Left ventricle myocardium superior (tissue), 1 donor: ENCODE measurements around the gene CHMP5. TPM values are rescaled to one million over a fixed set of nuclear protein-coding genes. Genes with fewer than 3 reads are reported as not detected.
"Not testable (repeated sequence)": the region's sequence is repeated elsewhere in the genome, so short reads cannot be mapped to it uniquely, and the experiment has no call there.

Experiments
- ATAC-seq: fragments of 200-7000 bp; cut with Tn5 transposase; one replicate; pipeline ENCODE4 v1.9.1; 2020; ENCODE audit warnings: mild to moderate bottlenecking, moderate library complexity
- DNase-seq: peaks from one replicate; pipeline ENCODE4 v3.0.0-alpha.2; 2020
- intact Hi-C: fragments of 100-400 bp; cut with micrococcal nuclease; formaldehyde crosslinking; loops from one replicate; pipeline ENCODE4 v1.11.0; 2022
- total RNA-seq: library from RNA; stranded (reverse); fragmentation: NEBNext Ultra II Directional; extraction: Animal tissue kit (Norgen Biotek cat#: 25700); gene quantifications from one replicate; pipeline ENCODE4 v1.2.1, GENCODE V29; 2021
- donor health status: DM: no; HTN: yes; CAD: no; lungs with severe emphysema.

The CHMP5 gene
- total RNA-seq, 1 donor from 2014 or later, result 49.4 TPM

GRCh38 chr9:33297432-33297831 lies 32.6 kb downstream of the CHMP5 start:
- intact Hi-C loops, result no loop called here
- DNase-seq, result no peak
- ATAC-seq, result peak; percentile 56

- DNase-seq (no peak), ATAC-seq (peak; percentile 50)
- intact Hi-C loops, result no loop called here
Measured at GRCh38 chr9:33300546-33300945, 35.7 kb downstream of the CHMP5 start.

GRCh38 chr9:33304362-33304761 lies 39.5 kb downstream of the CHMP5 start:
- intact Hi-C loops, result no loop called here
- ATAC-seq, result no peak
- no peak for DNase-seq

DNA sequence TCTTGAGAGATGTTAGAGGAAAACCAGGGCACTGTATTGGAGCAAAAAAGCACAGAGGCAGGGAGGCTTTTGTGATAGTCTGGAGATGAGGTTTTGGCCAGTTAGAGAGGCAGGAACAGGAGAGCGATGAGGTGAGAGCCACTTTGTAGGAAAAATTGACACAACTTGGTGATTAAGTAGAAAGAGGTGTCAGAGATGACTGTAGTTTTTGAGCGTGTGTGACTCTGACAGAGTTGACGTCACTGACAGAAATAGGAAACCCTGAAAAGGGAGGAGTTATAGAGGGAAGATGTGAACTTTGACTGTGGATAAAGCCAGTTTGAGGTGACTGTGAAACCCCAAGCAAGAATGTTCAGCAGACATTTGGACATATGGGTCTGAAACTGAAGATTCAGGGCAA lies 41.2 kb downstream of the CHMP5 start:
- intact Hi-C loops, result no loop called here
- peak; percentile 70 for ATAC-seq

GRCh38 chr9:33307067-33307466 lies 42.2 kb downstream of the CHMP5 start:
- intact Hi-C loops, result no loop called here
- no peak for DNase-seq
- no peak for ATAC-seq

More for the DNA sequence above, 41.2 kb downstream of the CHMP5 start:
- no peak for DNase-seq

- intact Hi-C loops, result no loop called here
- ATAC-seq (no peak), DNase-seq (no peak)
Measured at GRCh38 chr9:33309903-33310302, 45.1 kb downstream of the CHMP5 start.

GRCh38 chr9:33310748-33311147 lies 45.9 kb downstream of the CHMP5 start:
- ATAC-seq (no peak), DNase-seq (no peak)
- intact Hi-C loops, result no loop called here

DNA sequence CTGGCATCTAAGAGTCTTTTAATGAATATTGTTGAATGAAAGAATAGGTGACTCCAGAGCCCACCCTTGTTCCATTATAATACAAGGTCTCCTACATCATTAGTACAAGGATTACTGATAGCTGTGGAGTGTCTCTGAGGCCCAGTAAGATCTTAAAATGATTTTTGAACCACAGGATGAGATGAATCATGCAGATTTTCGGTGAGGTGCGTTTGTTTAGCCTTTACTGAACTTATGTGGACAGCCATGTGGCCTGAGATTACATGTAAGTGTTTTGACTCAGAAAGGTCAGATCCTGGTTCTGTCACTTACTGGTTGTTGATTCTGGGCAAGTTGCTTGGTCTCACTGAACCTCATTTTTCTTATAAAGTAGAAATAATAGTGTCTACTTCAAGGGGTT lies 47.1 kb downstream of the CHMP5 start:
- DNase-seq (no peak), ATAC-seq (no peak)
- intact Hi-C loops, result no loop called here

DNA sequence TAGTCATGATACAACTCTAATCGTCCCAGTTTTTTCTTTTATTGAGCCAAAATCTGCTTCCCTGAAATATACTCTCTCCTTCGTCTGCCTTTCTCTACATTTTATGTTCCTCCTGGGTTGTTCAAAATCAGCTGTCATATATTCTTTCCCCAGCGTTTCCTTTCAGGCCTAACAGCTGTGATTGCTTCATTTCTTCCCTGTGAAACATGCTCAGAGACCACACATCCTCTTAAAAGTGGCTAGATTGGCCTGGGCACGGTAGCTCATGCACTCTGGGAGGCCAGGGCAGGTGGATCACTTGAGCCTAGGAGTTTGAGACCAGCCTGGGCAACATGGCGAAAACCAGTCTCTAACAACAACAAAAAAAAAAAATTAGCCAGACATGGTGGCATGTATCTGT lies 50.5 kb downstream of the CHMP5 start:
- intact Hi-C loops, result no loop called here
- ATAC-seq (no peak), DNase-seq (no peak)

- ATAC-seq, intact Hi-C loops, DNase-seq: not testable (repeated sequence)
Measured at GRCh38 chr9:33317136-33317535, 52.3 kb downstream of the CHMP5 start.

DNA sequence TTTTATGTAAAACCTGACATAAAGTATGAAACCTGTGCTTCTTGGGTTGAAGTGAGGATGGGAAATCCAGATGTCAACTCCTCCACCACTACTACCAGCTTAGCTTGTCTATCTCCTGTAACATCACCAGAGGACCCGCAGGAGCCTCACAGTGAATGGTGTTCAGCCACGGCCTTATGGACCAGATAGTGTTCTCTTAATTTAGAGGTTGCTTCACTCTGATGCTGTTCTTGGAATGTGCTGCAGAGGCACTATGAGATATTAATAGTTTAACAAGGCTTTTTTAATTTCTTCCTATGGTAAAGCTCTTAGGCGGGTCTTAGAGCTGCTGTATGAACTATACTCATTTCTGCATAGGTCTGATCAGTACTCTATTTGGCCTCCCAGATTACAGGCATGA lies 53.4 kb downstream of the CHMP5 start:
- intact Hi-C loops, result no loop called here
- DNase-seq, result no peak
- ATAC-seq, result peak; percentile 64

DNA sequence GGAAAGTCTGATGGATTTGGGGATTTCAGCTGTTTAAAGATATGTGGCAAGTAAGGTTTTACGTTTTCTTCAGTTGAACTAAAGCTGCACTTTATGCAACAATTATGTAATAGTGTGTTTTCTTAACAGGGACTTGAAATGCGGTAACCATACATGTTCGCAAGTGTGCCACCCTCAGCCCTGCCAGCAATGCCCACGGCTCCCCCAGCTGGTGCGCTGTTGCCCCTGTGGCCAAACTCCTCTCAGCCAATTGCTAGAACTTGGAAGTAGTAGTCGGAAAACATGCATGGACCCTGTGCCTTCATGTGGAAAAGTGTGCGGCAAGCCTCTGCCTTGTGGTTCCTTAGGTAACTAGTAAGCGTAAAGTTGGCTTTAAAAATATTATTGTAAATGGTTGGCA lies 53.9 kb downstream of the CHMP5 start:
- ATAC-seq (peak; percentile 6), DNase-seq (no peak)
- intact Hi-C loops, result no loop called here

GRCh38 chr9:33320230-33320567 lies 55.4 kb downstream of the CHMP5 start:
- intact Hi-C loops, result no loop called here
- DNase-seq (no peak), ATAC-seq (peak; percentile 26)

- DNase-seq, result no peak
- intact Hi-C loops, result no loop called here
- ATAC-seq, result peak; percentile 64
Measured at GRCh38 chr9:33320568-33321261, 55.9 kb downstream of the CHMP5 start.

DNA sequence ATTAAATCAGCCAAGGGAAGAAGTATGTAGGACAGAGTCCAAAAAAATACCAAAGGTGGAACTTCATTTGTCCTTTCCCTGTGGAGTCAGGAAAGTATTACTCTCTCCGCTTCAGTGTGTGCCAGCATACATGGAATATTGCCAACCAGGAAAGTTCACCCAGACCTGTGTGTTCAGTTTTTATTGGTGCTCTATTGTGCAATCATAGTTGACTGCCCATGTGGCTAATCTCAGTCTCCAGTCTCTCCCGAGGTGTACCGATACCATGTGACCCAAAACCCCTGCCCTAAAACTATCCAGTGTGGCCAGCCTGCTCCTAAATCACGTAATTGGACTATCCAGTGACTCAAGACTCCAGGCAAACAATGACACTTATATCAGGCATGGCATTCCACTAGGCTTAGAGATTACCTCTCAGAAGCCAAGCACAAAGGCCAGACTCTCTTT lies 64.3 kb downstream of the CHMP5 start:
- ATAC-seq, result peak; percentile 95
- no peak for DNase-seq
- intact Hi-C loops, result no loop called here

DNA sequence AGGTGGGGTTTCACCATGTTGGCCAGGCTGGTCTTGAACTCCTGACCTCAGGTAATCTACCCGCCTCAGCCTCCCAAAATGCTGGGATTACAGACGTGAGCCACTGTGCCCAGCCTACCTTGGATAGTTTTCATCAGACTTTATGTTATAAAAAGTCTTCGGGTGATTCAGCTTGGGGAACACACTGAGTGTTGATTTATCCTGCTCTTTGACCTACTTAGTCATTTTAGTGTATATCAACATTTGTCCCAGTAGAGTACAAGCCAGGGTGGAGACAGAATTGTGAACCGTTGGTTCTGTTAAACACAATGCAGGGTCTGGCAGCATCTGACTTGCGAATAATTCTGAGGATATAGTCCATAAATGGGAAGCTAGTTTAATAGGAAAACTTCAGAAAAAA lies 65.1 kb downstream of the CHMP5 start:
- intact Hi-C loops, result no loop called here
- DNase-seq (no peak), ATAC-seq (peak; percentile 30)

GRCh38 chr9:33331377-33331891 lies 66.6 kb downstream of the CHMP5 start:
- ATAC-seq (no peak), DNase-seq (no peak)
- intact Hi-C loops, result no loop called here
